AG04449 (cell line): ENCODE data around the gene MMUT.
"Not testable (repeated sequence)": the region's sequence is repeated elsewhere in the genome, so short reads cannot be mapped to it uniquely, and the experiment has no call there.

Experiments used
- CTCF ChIA-PET: fragments of 350-600 bp; formaldehyde crosslinking; extraction: SDS; loops from one replicate; lab custom pipeline; 2021; ENCODE audit warnings: antibody characterized with exemption; lab: Yijun Ruan, JAX
- POLR2A ChIA-PET: fragments of 400-600, 350-600 bp; formaldehyde crosslinking; extraction: SDS; loops from one replicate; lab custom pipeline; 2020; ENCODE audit warnings: antibody characterized with exemption, inconsistent platforms; lab: Yijun Ruan, JAX
- DNase-seq: peaks from one replicate; pipeline ENCODE4 v3.0.0-alpha.2; 2010; ENCODE audit warnings: low read depth, low spot score
- H3K4me3 ChIP-seq: 2 replicates; pipeline ENCODE4 v1.5.1; 2011; ENCODE audit warnings: low read depth, mild to moderate bottlenecking, control low read depth, low read length
- CTCF ChIP-seq: IDR thresholded peaks from one replicate; pipeline ENCODE4 v1.5.1; 2011; ENCODE audit warnings: mild to moderate bottlenecking, moderate library complexity, low read length, control low read depth, inconsistent platforms; ENCODE audit not compliant: insufficient read depth; ENCODE audit errors: missing control alignments

Gene MMUT

GRCh38 chr6:49497304-49497703 is 34.3 kb upstream of the MMUT start:
- POLR2A ChIA-PET = no interaction called here
- no peak for DNase-seq
- no peak overlapping the region for H3K4me3 ChIP-seq
- CTCF ChIA-PET = no interaction called here
- no peak for TF ChIP-seq CTCF

DNA sequence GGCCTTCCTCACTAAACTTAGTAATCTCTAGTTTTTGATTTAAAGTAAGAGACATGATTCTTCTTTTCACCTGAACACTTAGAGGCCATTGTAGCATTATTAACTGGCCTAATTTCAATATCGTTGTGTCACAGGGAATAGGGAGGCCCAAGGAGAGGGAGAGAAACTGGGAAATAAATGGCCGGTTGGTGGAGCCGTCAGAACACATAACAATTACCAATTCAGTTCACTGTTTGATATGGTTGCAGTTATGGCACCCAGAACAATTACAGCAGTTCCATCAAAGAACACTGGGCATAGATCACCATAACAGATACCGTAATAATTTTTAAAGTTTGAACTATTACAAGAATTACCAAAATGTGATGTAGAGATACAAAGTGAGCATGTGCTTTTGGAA is 27.6 kb upstream of the MMUT start:
- TF ChIP-seq CTCF = no peak
- no peak for DNase-seq
- CTCF ChIA-PET = no interaction called here
- no peak overlapping the region for H3K4me3 ChIP-seq
- POLR2A ChIA-PET = no interaction called here

DNA sequence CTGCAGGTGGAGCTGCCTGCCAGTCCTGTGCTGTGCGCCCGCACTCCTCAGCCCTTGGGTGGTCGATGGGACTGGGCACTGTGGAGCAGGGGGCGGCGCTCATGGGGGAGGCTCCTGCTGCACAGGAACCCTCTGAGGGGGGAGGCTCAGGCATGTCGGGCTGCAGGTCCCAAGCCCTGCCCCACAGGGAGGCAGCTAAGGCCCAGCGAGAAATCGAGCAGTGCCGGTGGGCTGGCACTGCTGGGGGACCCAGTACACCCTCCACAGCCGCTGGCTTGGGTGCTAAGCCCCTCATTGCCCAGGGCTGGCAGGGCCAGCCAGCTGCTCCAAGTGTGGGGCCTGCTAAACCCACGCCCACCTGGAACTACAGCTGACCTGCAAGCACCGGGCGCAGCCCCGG is 20.3 kb upstream of the MMUT start:
- DNase-seq, H3K4me3 ChIP-seq, CTCF ChIA-PET, POLR2A ChIA-PET: not testable (repeated sequence)

GRCh38 chr6:49481846-49482245 is 18.8 kb upstream of the MMUT start:
- DNase-seq, POLR2A ChIA-PET, H3K4me3 ChIP-seq, CTCF ChIA-PET: not testable (repeated sequence)

- DNase-seq = no peak
- ChIA-PET POLR2A (no interaction called here), CTCF (no interaction called here)
- TF ChIP-seq CTCF = no peak
- H3K4me3 ChIP-seq = no peak overlapping the region
Measured at GRCh38 chr6:49479308-49479970, 16.4 kb upstream of the MMUT start.

DNA sequence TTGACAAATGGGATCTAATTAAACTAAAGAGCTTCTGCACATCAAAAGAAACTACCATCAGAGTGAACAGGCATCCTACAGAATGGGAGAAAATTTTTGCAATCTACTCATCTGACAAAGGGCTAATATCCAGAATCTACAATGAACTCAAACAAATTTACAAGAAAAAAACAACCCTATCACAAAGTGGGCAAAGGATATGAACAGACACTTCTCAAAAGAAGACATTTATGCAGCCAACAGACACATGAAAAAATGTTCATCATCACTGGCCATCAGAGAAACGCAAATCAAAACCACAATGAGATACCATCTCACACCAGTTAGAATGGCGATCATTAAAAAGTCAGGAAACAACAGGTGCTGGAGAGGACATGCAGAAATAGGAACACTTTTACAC is 13.5 kb upstream of the MMUT start:
- POLR2A ChIA-PET, CTCF ChIA-PET: not testable (repeated sequence)

GRCh38 chr6:49468042-49468441 is 5.0 kb upstream of the MMUT start:
- POLR2A ChIA-PET = no interaction called here
- no peak overlapping the region for H3K4me3 ChIP-seq
- no peak for TF ChIP-seq CTCF
- no peak for DNase-seq
- CTCF ChIA-PET = no interaction called here

More for the DNA sequence above, 13.5 kb upstream of the MMUT start:
- not testable (repeated sequence) for DNase-seq, H3K4me3 ChIP-seq

- DNase-seq = no peak
- ChIA-PET POLR2A (no interaction called here), CTCF (no interaction called here)
- no peak for TF ChIP-seq CTCF
- H3K4me3 ChIP-seq = no peak overlapping the region
Measured at GRCh38 chr6:49464691-49465090, 1.6 kb upstream of the MMUT start.
